NCI-H146 treated with DMSO at 0.1 percent for 48 hours (cell line): ENCODE results near the gene CLASP1.
"Not testable (repeated sequence)": the region's sequence is repeated elsewhere in the genome, so short reads cannot be mapped to it uniquely, and the experiment has no call there.

Experiments used
- DNase-seq: peaks from one replicate; lab custom pipeline; 2025; ENCODE audit not compliant: unreplicated experiment; lab: John Stamatoyannopoulos, UW

CLASP1 gene

DNA sequence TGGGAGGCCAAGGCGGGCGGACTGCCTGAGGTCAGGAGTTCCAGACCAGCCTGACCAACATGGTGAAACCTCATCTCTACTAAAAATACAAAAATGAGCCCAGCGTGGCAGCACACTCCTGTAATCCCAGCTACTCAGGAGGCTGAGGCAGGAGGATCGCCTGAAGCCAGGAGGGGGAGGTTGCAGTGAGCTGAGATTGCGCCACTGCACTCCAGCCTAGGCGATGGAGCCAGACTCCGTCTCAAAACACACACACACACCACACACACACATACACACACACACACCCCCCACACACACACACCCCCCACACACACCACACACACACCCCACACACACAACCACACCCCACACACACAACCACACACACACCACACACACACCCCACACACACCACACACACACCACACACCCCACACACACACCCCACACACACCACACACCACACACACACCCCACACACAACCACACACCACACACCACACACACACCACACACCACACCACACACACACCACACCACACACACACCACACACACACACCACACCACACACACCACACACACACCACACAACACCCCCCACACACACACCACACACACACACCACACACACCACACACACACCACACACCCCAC lies 170.8 kb downstream of the CLASP1 start:
- DNase-seq, result not testable (repeated sequence)

GRCh38 chr2:121476684-121477083 lies 172.6 kb downstream of the CLASP1 start:
- DNase-seq, result no peak

GRCh38 chr2:121475811-121476571 lies 173.3 kb downstream of the CLASP1 start:
- DNase-seq, result no peak

GRCh38 chr2:121473512-121473911 lies 175.8 kb downstream of the CLASP1 start:
- no peak for DNase-seq

DNA sequence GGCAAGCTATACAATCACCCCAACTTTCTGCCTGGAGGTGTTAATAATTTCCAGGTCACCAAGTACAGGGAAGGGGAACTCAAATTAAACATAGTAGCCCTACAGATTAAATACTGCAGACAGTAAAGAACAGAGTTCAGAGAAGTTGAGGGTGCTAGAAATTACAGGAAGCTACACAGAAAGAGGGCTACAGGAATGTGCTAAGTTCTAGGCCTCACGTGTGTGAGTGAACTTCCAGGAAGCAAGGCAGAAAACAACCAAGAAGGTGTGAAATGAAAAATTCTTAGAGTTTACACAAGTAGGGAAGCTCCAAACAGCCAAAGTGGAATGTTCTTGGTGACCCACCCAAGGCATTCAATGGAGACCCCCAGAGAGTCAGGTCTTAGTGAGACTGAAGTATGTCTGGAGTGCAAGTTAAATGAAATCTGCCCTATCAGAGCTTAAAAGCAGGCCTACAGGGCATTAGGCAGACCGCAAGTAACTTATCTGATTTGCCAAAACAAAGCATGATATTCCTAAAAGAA lies 176.7 kb downstream of the CLASP1 start:
- no peak for DNase-seq

- no peak for DNase-seq
These were observed 177.5 kb downstream of the CLASP1 start for GRCh38 chr2:121471532-121472469.

- DNase-seq, result no peak
These were observed 178.3 kb downstream of the CLASP1 start for GRCh38 chr2:121470917-121471316.

- no peak for DNase-seq
These were observed 179.9 kb downstream of the CLASP1 start for GRCh38 chr2:121469356-121469755.

DNA sequence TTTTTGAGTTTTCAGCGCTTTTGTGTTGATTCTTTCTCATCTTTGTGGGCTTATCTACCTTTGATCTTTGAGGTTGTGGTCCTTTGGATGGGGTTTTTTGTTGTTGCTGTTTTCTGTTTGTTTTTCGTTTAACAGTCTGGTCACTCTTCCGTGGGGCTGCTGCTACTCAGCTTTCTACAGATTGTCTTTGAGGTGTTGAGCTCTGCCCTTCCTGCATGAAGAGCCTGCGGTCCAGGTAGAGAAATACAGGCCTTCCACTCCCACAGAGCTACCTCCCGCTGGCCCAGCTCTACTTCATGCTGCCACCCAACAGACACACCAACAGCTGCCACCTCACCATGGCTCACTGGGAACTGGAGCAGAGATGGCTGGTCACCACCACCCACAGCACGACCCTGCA lies 180.3 kb downstream of the CLASP1 start:
- no peak for DNase-seq

GRCh38 chr2:121459291-121459690 lies 190.0 kb downstream of the CLASP1 start:
- no peak for DNase-seq

- no peak for DNase-seq
These were observed 192.9 kb downstream of the CLASP1 start for GRCh38 chr2:121456325-121456724.

GRCh38 chr2:121455446-121455845 lies 193.8 kb downstream of the CLASP1 start:
- no peak for DNase-seq

GRCh38 chr2:121454549-121455090 lies 194.6 kb downstream of the CLASP1 start:
- no peak for DNase-seq

GRCh38 chr2:121451398-121451797 lies 197.9 kb downstream of the CLASP1 start:
- no peak for DNase-seq

DNA sequence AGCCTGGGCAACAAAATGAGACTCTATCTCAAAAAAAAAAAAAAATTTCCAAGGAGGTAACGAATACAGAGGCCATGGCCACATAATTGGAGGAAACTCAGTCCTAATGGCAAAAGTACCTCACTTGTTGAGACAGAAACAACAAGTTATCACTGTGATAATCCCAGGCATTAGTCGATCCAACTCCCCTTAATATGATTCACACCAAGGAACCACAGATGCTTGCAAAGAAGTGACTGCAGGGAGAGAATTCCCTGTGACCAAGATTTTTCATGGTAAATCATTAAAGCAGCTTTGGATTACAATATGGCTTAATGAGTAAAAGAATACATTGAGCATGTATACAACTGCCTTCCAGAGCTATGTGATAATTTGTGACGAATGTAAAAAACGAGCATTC lies 199.0 kb downstream of the CLASP1 start:
- no peak for DNase-seq

DNA sequence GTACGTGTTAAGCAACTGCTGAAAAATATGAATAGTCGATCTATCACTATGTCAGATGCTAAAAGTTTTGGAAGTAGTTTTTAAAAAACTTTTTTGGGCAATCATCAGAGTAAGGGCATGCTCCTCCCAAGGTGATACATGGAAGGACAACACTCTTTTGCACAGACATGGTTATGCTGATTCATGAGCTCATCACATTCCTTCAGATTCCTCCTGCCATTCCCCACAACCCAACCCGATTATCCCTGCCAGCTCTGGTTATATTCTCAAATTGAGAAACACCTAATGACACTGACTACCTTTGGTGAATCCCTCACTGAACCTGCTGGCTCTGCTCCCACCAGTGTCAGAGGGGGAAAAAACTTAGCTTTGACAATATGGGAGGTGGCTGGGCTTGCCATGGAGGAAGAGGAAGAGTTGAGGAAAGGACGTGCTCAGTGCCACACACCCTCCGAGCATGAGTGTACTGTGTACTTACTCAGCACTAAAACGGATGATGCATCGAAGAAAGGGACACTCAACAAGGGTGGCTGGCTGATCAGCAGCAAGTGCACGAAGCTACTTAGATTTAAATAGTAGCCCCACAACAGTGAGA lies 202.5 kb downstream of the CLASP1 start:
- no peak for DNase-seq

GRCh38 chr2:121442889-121443288 lies 206.4 kb downstream of the CLASP1 start:
- no peak for DNase-seq

- not testable (repeated sequence) for DNase-seq
These were observed 211.0 kb downstream of the CLASP1 start for GRCh38 chr2:121438290-121438689.

- no peak for DNase-seq
These were observed 212.3 kb downstream of the CLASP1 start for GRCh38 chr2:121436918-121437317.

- DNase-seq, result no peak
These were observed 213.5 kb downstream of the CLASP1 start for GRCh38 chr2:121435790-121436189.

DNA sequence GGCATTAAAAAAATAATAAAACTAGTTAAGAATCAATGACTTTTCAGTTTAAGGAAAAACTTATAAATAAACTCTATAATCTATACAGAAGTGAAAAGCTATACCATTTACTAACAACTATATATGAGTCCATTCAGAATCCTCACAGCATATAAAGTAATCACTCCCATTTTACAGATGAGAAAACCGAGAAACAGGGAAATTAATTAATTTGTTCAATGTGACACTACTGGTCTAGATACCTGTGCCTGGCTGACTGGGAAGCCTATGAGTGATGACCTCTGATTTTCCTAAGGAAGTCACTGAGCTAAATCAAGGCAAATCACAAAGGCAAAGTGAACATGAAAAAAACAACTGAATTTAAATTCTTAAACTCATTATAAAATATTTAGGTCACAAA lies 218.0 kb downstream of the CLASP1 start:
- no peak for DNase-seq
